IMR-90 (cell line): Measurements from ENCODE around the gene SCGB3A2. TPM values are rescaled to one million over a fixed set of nuclear protein-coding genes. Genes with fewer than 3 reads are reported as not detected.

Experiments
- ATAC-seq: fragments of 200-7000 bp; cut with Tn5 transposase; 2 replicates; pipeline ENCODE4 v1.9.1; 2020; ENCODE audit warnings: low read depth, mild to moderate bottlenecking, moderate library complexity
- BruUV-seq: library from RNA; stranded (reverse); fragments of 400-500 nt; replicated peaks from 2 replicates; lab custom pipeline; 2021; lab: Mats Ljungman, UMichigan
- CTCF ChIA-PET: fragments of 300-600 bp; formaldehyde crosslinking; extraction: SDS; loops from one replicate; lab custom pipeline; 2021; ENCODE audit warnings: antibody characterized with exemption; lab: Yijun Ruan, JAX
- POLR2A ChIA-PET: fragments of 300-600 bp; sonication (Branson Sonifier 250); formaldehyde crosslinking; loops from one replicate; lab custom pipeline; 2022; ENCODE audit warnings: antibody characterized with exemption; ENCODE audit not compliant: unreplicated experiment; lab: Charles Lee
- DNase-seq: peaks from one replicate; pipeline ENCODE4 v3.0.0; 2013
- H2AFZ ChIP-seq: replicated peaks from 2 replicates; pipeline ENCODE3; 2013; ENCODE audit warnings: low read length, mild to moderate bottlenecking; ENCODE audit not compliant: poor library complexity
- H2AK5ac ChIP-seq: 2 replicates; pipeline ENCODE4 v1.6.1; 2013; ENCODE audit warnings: low read depth, low read length, inconsistent platforms
- H2AK9ac ChIP-seq: replicated peaks from 2 replicates; pipeline ENCODE3; 2013; ENCODE audit warnings: mild to moderate bottlenecking, low read depth, low read length, moderate library complexity; ENCODE audit not compliant: poor library complexity
- H2BK120ac ChIP-seq: 2 replicates; pipeline ENCODE4 v1.6.1; 2013; ENCODE audit warnings: low read depth, low read length, inconsistent platforms
- H2BK15ac ChIP-seq: 3 replicates; pipeline ENCODE4 v1.6.1; 2013; ENCODE audit warnings: low read depth, low read length, inconsistent platforms
- H2BK20ac ChIP-seq: 2 replicates; pipeline ENCODE4 v1.6.1; 2013; ENCODE audit warnings: low read depth, mild to moderate bottlenecking, inconsistent platforms, low read length, moderate library complexity
- H2BK5ac ChIP-seq: 2 replicates; pipeline ENCODE4 v1.6.1; 2013; ENCODE audit warnings: mild to moderate bottlenecking, low read depth, low read length, inconsistent platforms; ENCODE audit not compliant: poor library complexity, severe bottlenecking
- H3K14ac ChIP-seq: replicated peaks from 2 replicates; pipeline ENCODE4 v1.6.1; 2013; ENCODE audit warnings: low read depth, low read length, inconsistent platforms
- H3K18ac ChIP-seq: 2 replicates; pipeline ENCODE4 v1.6.1; 2013; ENCODE audit warnings: low read depth, low read length, control low read depth
- H3K23ac ChIP-seq: 2 replicates; pipeline ENCODE4 v1.6.1; 2013; ENCODE audit warnings: low read depth, low read length, inconsistent platforms
- H3K27ac ChIP-seq: 2 replicates; pipeline ENCODE4 v1.5.1; 2013; ENCODE audit warnings: mild to moderate bottlenecking, control low read depth, low read length; ENCODE audit not compliant: insufficient read depth
- H3K27me3 ChIP-seq: 2 replicates; pipeline ENCODE4 v1.6.1; 2013; ENCODE audit warnings: low read length; ENCODE audit not compliant: control insufficient read depth, insufficient read depth
- H3K36me3 ChIP-seq: 2 replicates; pipeline ENCODE4 v1.6.1; 2013; ENCODE audit warnings: low read length, mixed read lengths; ENCODE audit not compliant: control insufficient read depth, insufficient read depth
- H3K4ac ChIP-seq: 2 replicates; pipeline ENCODE4 v1.6.1; 2013; ENCODE audit warnings: low read depth, low read length, inconsistent platforms
- H3K4me1 ChIP-seq: 2 replicates; pipeline ENCODE4 v1.6.1; 2013; ENCODE audit warnings: low read length, mixed read lengths; ENCODE audit not compliant: control insufficient read depth, insufficient read depth
- H3K4me2 ChIP-seq: 2 replicates; pipeline ENCODE4 v1.6.1; 2013; ENCODE audit warnings: low read depth, mild to moderate bottlenecking, control low read depth, low read length, moderate library complexity
- H3K4me3 ChIP-seq: 2 replicates; pipeline ENCODE4 v1.5.1; 2013; ENCODE audit warnings: low read depth, mild to moderate bottlenecking, control low read depth, low read length, moderate library complexity; ENCODE audit not compliant: insufficient read depth
- H3K56ac ChIP-seq: 2 replicates; pipeline ENCODE4 v1.6.1; 2013; ENCODE audit warnings: low read length, inconsistent platforms; ENCODE audit not compliant: insufficient read depth; ENCODE audit errors: extremely low read depth
- H3K79me1 ChIP-seq, 2 experiments: 2 replicates each; pipeline ENCODE4 v1.6.1; 2013; ENCODE audit warnings: low read length in 2 of 2, inconsistent platforms in 1 of 2, low read depth in 1 of 2
- H3K9ac ChIP-seq: 2 replicates; pipeline ENCODE4 v1.6.1; 2013; ENCODE audit warnings: low read depth, low read length, control low read depth
- H3K9me1 ChIP-seq: 2 replicates; pipeline ENCODE4 v1.6.1; 2013; ENCODE audit warnings: low read length, inconsistent platforms; ENCODE audit not compliant: insufficient read depth
- H3K9me3 ChIP-seq: 2 replicates; pipeline ENCODE4 v1.6.1; 2013; ENCODE audit warnings: low read length; ENCODE audit not compliant: control insufficient read depth, insufficient read depth
- H4K20me1 ChIP-seq: 2 replicates; pipeline ENCODE4 v1.6.1; 2013; ENCODE audit warnings: low read length, inconsistent platforms; ENCODE audit not compliant: insufficient read depth
- H4K5ac ChIP-seq: 2 replicates; pipeline ENCODE4 v1.6.1; 2013; ENCODE audit warnings: mild to moderate bottlenecking, low read depth, low read length, control low read depth
- H4K8ac ChIP-seq, 2 experiments: 2 replicates each; pipeline ENCODE4 v1.6.1; 2013; ENCODE audit warnings: low read depth in 2 of 2, low read length in 2 of 2, control low read depth in 1 of 2, inconsistent platforms in 1 of 2
- H4K91ac ChIP-seq: 2 replicates; pipeline ENCODE4 v1.6.1; 2013; ENCODE audit warnings: low read depth, low read length, inconsistent platforms; ENCODE audit not compliant: insufficient read depth
- CEBPB ChIP-seq: IDR thresholded peaks from 2 replicates; pipeline ENCODE4 v1.6.1; 2012; ENCODE audit warnings: low read depth, low read length, improper control_type of control experiment
- CHD1 ChIP-seq: IDR thresholded peaks from 2 replicates; pipeline ENCODE4 v1.6.1; 2012; ENCODE audit warnings: low read depth, low read length, improper control_type of control experiment
- CTCF ChIP-seq: conservative IDR thresholded peaks from 2 replicates; pipeline ENCODE4 v1.5.1; 2012; ENCODE audit warnings: mild to moderate bottlenecking, low read depth, low read length, improper control_type of control experiment
- ELK1 ChIP-seq: fragments of 150-350 bp; IDR thresholded peaks from 2 replicates; pipeline ENCODE4 v1.6.1; 2016; ENCODE audit warnings: low read depth, mild to moderate bottlenecking, low read length, moderate library complexity, borderline replicate concordance
- FOS ChIP-seq: fragments of 150-350 bp; IDR thresholded peaks from 2 replicates; pipeline ENCODE4 v1.6.1; 2016; ENCODE audit warnings: low read depth, low read length
- MAFK ChIP-seq: IDR thresholded peaks from 2 replicates; pipeline ENCODE4 v1.6.1; 2012; ENCODE audit warnings: low read depth, low read length, improper control_type of control experiment
- MAZ ChIP-seq: IDR thresholded peaks from 2 replicates; pipeline ENCODE4 v1.6.1; 2012; ENCODE audit warnings: low read depth, mild to moderate bottlenecking, low read length, improper control_type of control experiment, moderate library complexity, borderline replicate concordance
- MXI1 ChIP-seq: IDR thresholded peaks from 2 replicates; pipeline ENCODE4 v1.6.1; 2012; ENCODE audit warnings: low read depth, mild to moderate bottlenecking, low read length, moderate library complexity, borderline replicate concordance
- NFE2L2 ChIP-seq: fragments of 150-350 bp; IDR thresholded peaks from 2 replicates; pipeline ENCODE4 v1.6.1; 2016; ENCODE audit warnings: low read depth, mild to moderate bottlenecking, low read length
- POLR2A ChIP-seq: IDR thresholded peaks from 2 replicates; pipeline ENCODE4 v1.6.1; 2012; ENCODE audit warnings: mild to moderate bottlenecking, low read depth, low read length
- RAD21 ChIP-seq: IDR thresholded peaks from 2 replicates; pipeline ENCODE4 v1.6.1; 2012; ENCODE audit warnings: low read length, improper control_type of control experiment
- RCOR1 ChIP-seq: IDR thresholded peaks from 2 replicates; pipeline ENCODE4 v1.6.1; 2012; ENCODE audit warnings: mild to moderate bottlenecking, low read length, improper control_type of control experiment; ENCODE audit not compliant: insufficient replicate concordance
- RFX5 ChIP-seq: IDR thresholded peaks from 2 replicates; pipeline ENCODE4 v1.8.0; 2012; ENCODE audit warnings: low read depth, mild to moderate bottlenecking, low read length, moderate library complexity
- SMC3 ChIP-seq: fragments of 150-350 bp; IDR thresholded peaks from 2 replicates; pipeline ENCODE4 v1.6.1; 2016; ENCODE audit warnings: low read depth, mild to moderate bottlenecking, antibody characterized with exemption, low read length, moderate library complexity
- WGBS, 2 experiments: methylation state at CpG; one replicate each; pipeline versions ENCODE4 v1.1.5 to v1.1.7; 2013; ENCODE audit warnings: missing lambda C conversion rate in 2 of 2; ENCODE audit not compliant: insufficient read length in 1 of 2; ENCODE audit errors: extremely low coverage in 2 of 2; 5-methylcytosine and 5-hydroxymethylcytosine counted together
- dilution Hi-C: fragments of 300-500 bp; cut with HindIII; formaldehyde crosslinking; loops from one replicate; pipeline ENCODE4 v1.14.3; 2018; ENCODE audit warnings: low sequenced_read_pairs; ENCODE audit not compliant: unreplicated experiment
- in situ Hi-C: fragments of 300-500 bp; cut with MboI; formaldehyde crosslinking; loops from 3 replicates; pipeline ENCODE4 v1.14.3; 2019; ENCODE audit warnings: low sequenced_read_pairs, inconsistent platforms, mixed read lengths
- intact Hi-C: fragments of 100-400 bp; cut with micrococcal nuclease; formaldehyde crosslinking; loops from 2 replicates; pipeline ENCODE4 v1.10.0; 2022
- polyA plus RNA-seq, 3 experiments: library from polyadenylated mRNA; depleted of rRNA; stranded (reverse); fragments of >200 nt; gene quantifications; 2 replicates each; pipeline ENCODE4 v1.2.3, GENCODE V29; 2012; ENCODE audit warnings: low replicate concordance in 1 of 3
- total RNA-seq: library from RNA; depleted of rRNA; stranded (reverse); fragments of >200 nt; gene quantifications from 2 replicates; pipeline ENCODE4 v1.2.3, GENCODE V29; 2012

Gene SCGB3A2
- total and polyA plus RNA-seq, 2 of the 4 experiments (the other 2 are of a cell fraction) = not detected

DNA sequence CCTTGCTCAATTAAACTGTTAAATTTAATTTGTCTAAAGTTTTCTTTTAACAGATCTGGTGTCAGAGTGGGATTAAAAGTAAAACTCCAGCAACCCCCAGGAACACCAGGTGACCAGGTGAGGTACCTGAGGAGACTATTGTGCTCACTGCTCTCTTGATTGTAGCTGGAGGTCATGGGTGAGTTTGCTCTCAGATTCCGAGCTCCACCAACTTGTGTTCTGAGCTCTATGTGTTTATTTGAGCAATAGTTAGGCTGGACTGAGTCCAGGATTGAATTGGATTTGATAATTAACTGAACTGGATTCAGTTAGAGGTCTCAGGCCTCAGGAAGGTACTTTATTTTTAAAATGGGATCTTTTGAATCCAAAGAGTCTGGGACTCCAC is 17.9 kb upstream of the SCGB3A2 start:
- Histone ChIP-seq H4K91ac (no peak overlapping the region), H3K9me1 (no peaks in the 10 kb centered on the region), H3K14ac (no peak overlapping the region), H4K5ac (no peak overlapping the region), H2BK5ac (no peak overlapping the region), H3K9ac (no peak overlapping the region), H2AK5ac (no peak overlapping the region), H2BK15ac (no peak overlapping the region), H3K23ac (no peak overlapping the region), H3K4me1 (no peaks in the 10 kb centered on the region), H3K79me1 (no peaks in the 10 kb centered on the region), H2AFZ (no peak overlapping the region), H3K4ac (no peak overlapping the region), H3K4me3 (no peak overlapping the region), H2BK120ac (no peak overlapping the region), H2BK20ac (no peak overlapping the region), H4K8ac (no peak overlapping the region), H4K20me1 (no peaks in the 10 kb centered on the region), H3K18ac (no peak overlapping the region), H3K9me3 (no peaks in the 10 kb centered on the region), H3K36me3 (no peaks in the 10 kb centered on the region), H2AK9ac (no peak overlapping the region), H3K27ac (no peak overlapping the region), H3K4me2 (no peak overlapping the region), H3K56ac (no peak overlapping the region), H3K27me3 (no peaks in the 10 kb centered on the region)
- TF ChIP-seq RAD21 = no peak
- TF ChIP-seq FOS = no peak
- no peak for TF ChIP-seq NFE2L2
- TF ChIP-seq MAFK = no peak
- TF ChIP-seq SMC3 = no peak
- TF ChIP-seq POLR2A = no peak
- TF ChIP-seq MXI1 = no peak
- no peak for TF ChIP-seq CHD1
- TF ChIP-seq RCOR1 = no peak
- TF ChIP-seq MAZ = no peak
- TF ChIP-seq CEBPB = no peak
- TF ChIP-seq ELK1 = no peak
- no peak for TF ChIP-seq RFX5
- no peak for TF ChIP-seq CTCF
- no TSS peak for BruUV-seq
- no CpG with 5 or more reads among the region's 1 CpG for WGBS, 2 experiments
- ATAC-seq = no peak
- intact Hi-C loops = no loop called here
- ChIA-PET CTCF (no interaction called here), POLR2A (no interaction called here)
- in situ Hi-C loops = no loop called here
- dilution Hi-C loops = no loop called here
- DNase-seq = no peak
